Measurements from ENCODE around the gene CA11. TPM values are rescaled to one million over a fixed set of nuclear protein-coding genes. Genes with fewer than 3 reads are reported as not detected.

Gene CA11
- total and polyA plus RNA-seq, 9 of the 15 experiments (the other 6 are each of a cell fraction or from before 2014, with no cell fraction given), result 2.9 to 19.9 (median 8.3) TPM

DNA sequence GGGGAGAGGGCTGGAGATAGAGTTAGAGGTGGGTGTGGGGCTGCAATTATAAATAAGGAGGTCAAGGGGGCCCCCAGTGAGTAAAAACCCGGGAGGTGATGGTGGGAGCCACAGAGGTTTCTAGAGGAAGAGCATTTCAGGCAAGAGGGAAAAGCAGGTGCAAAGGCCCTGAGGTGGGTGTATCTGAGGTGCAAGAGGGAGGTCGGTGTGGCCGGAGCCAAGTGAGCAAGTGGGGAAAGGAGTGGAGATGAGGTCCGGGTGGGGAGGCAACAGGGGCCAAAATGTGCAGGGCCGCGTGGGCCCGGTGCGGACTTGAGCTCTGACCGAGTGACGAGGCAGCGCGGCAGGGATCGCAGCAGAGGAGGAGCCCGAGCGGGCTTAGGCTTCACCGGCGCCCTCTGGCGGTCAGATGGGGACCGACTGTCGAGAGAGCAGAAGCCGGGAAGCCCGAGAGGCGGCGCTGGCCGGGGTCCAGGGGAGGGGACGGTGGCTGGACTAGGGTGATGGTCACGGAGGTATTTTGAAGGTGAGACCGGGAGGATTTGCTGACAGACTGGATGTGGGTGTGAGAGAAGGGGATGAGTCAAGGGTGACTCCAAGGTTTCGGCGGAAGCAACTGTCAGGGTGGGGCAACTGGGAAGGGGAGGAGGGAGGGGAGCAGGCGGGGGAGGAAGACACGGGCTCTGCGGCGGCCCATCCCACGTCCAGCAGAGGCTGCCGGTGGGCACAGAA, 57.2 kb downstream of the CA11 start (continued):
- TF ChIP-seq CTCF (IDR thresholded peaks at IDR 0.05 in 2 of 3, conservative IDR thresholded peaks at IDR 0.05 in 1 of 3; ENCODE audit: insufficient read depth in 2 of 3, low read depth in 1 of 3, low read length in 3 of 3) (peak; percentile 98 to 99 (median 99)), ZBTB17 (CRISPR knock-in tag; IDR thresholded peaks at IDR 0.05) (no peak), NRF1 (conservative IDR thresholded peaks at IDR 0.05 in 1 of 2, IDR thresholded peaks at IDR 0.05 in 1 of 2) (peak; percentile 66 to 67; a peak in 3 of 4 replicates), ZBTB49 (CRISPR knock-in tag; IDR thresholded peaks at IDR 0.05; ENCODE audit: borderline replicate concordance) (no peak; the same call in 1 of the 2 replicates), TGIF2 (CRISPR knock-in tag; IDR thresholded peaks at IDR 0.05) (no peak), SRSF3 (IDR thresholded peaks at IDR 0.05; ENCODE audit: insufficient read depth, low read length) (no peak), ZNF561 (CRISPR knock-in tag; conservative IDR thresholded peaks at IDR 0.05) (0 out of 2 replicates have a peak, but pooled peaks have one; percentile 23), PHF8 (IDR thresholded peaks at IDR 0.05; ENCODE audit: borderline replicate concordance, low read length) (peak; percentile 50; the same call in 1 of the 2 replicates), HDAC8 (tag; IDR thresholded peaks at IDR 0.05) (no peak), ZNF12 (CRISPR knock-in tag; IDR thresholded peaks at IDR 0.05) (no peak; the same call in 1 of the 2 replicates), RCOR1 (IDR thresholded peaks at IDR 0.05; ENCODE audit: borderline replicate concordance in 1 of 2, low read depth in 2 of 2, low read length in 2 of 2) (peak; percentile 92 to 96), ZMIZ1 (IDR thresholded peaks at IDR 0.05; ENCODE audit: low read depth in 2 of 2, low read length in 2 of 2) (peak in 1 of 2 experiments; percentile 31; a peak in 1 of 4 replicates)
- TF ChIP-seq, protein P1, sequence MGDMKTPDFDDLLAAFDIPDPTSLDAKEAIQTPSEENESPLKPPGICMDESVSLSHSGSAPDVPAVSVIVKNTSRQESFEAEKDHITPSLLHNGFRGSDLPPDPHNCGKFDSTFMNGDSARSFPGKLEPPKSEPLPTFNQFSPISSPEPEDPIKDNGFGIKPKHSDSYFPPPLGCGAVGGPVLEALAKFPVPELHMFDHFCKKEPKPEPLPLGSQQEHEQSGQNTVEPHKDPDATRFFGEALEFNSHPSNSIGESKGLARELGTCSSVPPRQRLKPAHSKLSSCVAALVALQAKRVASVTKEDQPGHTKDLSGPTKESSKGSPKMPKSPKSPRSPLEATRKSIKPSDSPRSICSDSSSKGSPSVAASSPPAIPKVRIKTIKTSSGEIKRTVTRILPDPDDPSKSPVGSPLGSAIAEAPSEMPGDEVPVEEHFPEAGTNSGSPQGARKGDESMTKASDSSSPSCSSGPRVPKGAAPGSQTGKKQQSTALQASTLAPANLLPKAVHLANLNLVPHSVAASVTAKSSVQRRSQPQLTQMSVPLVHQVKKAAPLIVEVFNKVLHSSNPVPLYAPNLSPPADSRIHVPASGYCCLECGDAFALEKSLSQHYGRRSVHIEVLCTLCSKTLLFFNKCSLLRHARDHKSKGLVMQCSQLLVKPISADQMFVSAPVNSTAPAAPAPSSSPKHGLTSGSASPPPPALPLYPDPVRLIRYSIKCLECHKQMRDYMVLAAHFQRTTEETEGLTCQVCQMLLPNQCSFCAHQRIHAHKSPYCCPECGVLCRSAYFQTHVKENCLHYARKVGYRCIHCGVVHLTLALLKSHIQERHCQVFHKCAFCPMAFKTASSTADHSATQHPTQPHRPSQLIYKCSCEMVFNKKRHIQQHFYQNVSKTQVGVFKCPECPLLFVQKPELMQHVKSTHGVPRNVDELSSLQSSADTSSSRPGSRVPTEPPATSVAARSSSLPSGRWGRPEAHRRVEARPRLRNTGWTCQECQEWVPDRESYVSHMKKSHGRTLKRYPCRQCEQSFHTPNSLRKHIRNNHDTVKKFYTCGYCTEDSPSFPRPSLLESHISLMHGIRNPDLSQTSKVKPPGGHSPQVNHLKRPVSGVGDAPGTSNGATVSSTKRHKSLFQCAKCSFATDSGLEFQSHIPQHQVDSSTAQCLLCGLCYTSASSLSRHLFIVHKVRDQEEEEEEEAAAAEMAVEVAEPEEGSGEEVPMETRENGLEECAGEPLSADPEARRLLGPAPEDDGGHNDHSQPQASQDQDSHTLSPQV (IDR thresholded peaks at IDR 0.05), result 0 out of 2 replicates have a peak, but pooled peaks have one; percentile 54

Measured in K562 (cell line).